ENCODE data around the gene GOT1.

GOT1 gene

GRCh38 chr10:99347672-99348071 is 82.8 kb downstream of the GOT1 start:
- Histone ChIP-seq H4K20me1 (ENCODE audit: insufficient read depth, low read length) (no peaks in the 10 kb centered on the region), H3K27ac (ENCODE audit: low read length) (no peak overlapping the region), H3K4me1 (ENCODE audit: low read length) (no peaks in the 10 kb centered on the region), H3K4me2 (ENCODE audit: low read length) (no peak overlapping the region), H3K79me2 (ENCODE audit: low read length) (no peaks in the 10 kb centered on the region), H3K4me3 (ENCODE audit: low read length) (no peak overlapping the region), H3K9me3 (ENCODE audit: insufficient read depth, low read length) (no peaks in the 10 kb centered on the region), H3K36me3 (replicated peaks; ENCODE audit: low read depth, low read length) (no peaks in the 10 kb centered on the region), H2AFZ (ENCODE audit: low read depth, low read length) (no peak overlapping the region), H3K27me3 (ENCODE audit: low read depth, low read length) (peaks cover 18% of the 10 kb centered on the region), H3K9ac (ENCODE audit: low read length) (no peak overlapping the region)
- TF ChIP-seq, protein P1, sequence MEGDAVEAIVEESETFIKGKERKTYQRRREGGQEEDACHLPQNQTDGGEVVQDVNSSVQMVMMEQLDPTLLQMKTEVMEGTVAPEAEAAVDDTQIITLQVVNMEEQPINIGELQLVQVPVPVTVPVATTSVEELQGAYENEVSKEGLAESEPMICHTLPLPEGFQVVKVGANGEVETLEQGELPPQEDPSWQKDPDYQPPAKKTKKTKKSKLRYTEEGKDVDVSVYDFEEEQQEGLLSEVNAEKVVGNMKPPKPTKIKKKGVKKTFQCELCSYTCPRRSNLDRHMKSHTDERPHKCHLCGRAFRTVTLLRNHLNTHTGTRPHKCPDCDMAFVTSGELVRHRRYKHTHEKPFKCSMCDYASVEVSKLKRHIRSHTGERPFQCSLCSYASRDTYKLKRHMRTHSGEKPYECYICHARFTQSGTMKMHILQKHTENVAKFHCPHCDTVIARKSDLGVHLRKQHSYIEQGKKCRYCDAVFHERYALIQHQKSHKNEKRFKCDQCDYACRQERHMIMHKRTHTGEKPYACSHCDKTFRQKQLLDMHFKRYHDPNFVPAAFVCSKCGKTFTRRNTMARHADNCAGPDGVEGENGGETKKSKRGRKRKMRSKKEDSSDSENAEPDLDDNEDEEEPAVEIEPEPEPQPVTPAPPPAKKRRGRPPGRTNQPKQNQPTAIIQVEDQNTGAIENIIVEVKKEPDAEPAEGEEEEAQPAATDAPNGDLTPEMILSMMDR (IDR thresholded peaks at IDR 0.05; ENCODE audit: low read depth, low read length): no peak
- no peak for TF ChIP-seq EZH2phosphoT487 (IDR thresholded peaks at IDR 0.05; ENCODE audit: low read depth)

Data from OCI-LY3 (cell line).